SK-N-SH treated with all-trans-retinoic acid at 6 μM for 48 hours (cell line): ENCODE data around the gene PSMB5.

ENCODE experiments used
- ATAC-seq: fragments of 200-7000 bp; cut with Tn5 transposase; 3 replicates; pipeline ENCODE4 v1.9.1; 2020; ENCODE audit warnings: mild to moderate bottlenecking, moderate library complexity
- ARNTL ChIP-seq: fragments of 450-650 bp; formaldehyde crosslinking; IDR thresholded peaks from 2 replicates; pipeline ENCODE4 v1.5.0; 2020; ENCODE audit warnings: low read depth, mild to moderate bottlenecking, moderate library complexity, borderline replicate concordance
- BACH2 ChIP-seq: fragments of 250-450 bp; sonication (Bioruptor Pico); IDR thresholded peaks from 2 replicates; pipeline ENCODE4 v1.9.0; 2021; ENCODE audit warnings: mild to moderate bottlenecking, borderline replicate concordance
- CREB5 ChIP-seq: fragments of 250-450 bp; sonication (Bioruptor Pico); IDR thresholded peaks from 2 replicates; pipeline ENCODE4 v1.5.1; 2020; ENCODE audit warnings: low read depth, mild to moderate bottlenecking, moderate library complexity
- CSDC2 ChIP-seq: fragments of 250-450 bp; sonication (Bioruptor Pico); IDR thresholded peaks from 2 replicates; pipeline ENCODE4 v1.5.0; 2020; ENCODE audit warnings: mild to moderate bottlenecking, moderate library complexity
- CSRNP3 ChIP-seq: fragments of 250-450 bp; sonication (Bioruptor Pico); IDR thresholded peaks from 2 replicates; pipeline ENCODE4 v1.5.1; 2021; ENCODE audit warnings: mild to moderate bottlenecking, moderate library complexity
- ESRRG ChIP-seq: fragments of 250-450 bp; sonication (Bioruptor Pico); IDR thresholded peaks from 2 replicates; pipeline ENCODE4 v1.6.1; 2021; ENCODE audit warnings: mild to moderate bottlenecking
- GLIS3 ChIP-seq: fragments of 250-450 bp; sonication (Bioruptor Pico); IDR thresholded peaks from 2 replicates; pipeline ENCODE4 v1.5.0; 2020; ENCODE audit warnings: mild to moderate bottlenecking, moderate library complexity
- ISL1 ChIP-seq: fragments of 250-450 bp; sonication (Bioruptor Pico); IDR thresholded peaks from 2 replicates; pipeline ENCODE4 v2.1.2; 2022; ENCODE audit warnings: mild to moderate bottlenecking, moderate library complexity
- OSR1 ChIP-seq: fragments of 250-450 bp; sonication (Bioruptor Pico); IDR thresholded peaks from 2 replicates; pipeline ENCODE4 v1.8.0; 2022; ENCODE audit warnings: moderate library complexity, mild to moderate bottlenecking, inconsistent platforms
- PATZ1 ChIP-seq: fragments of 250-450 bp; sonication (Bioruptor Pico); IDR thresholded peaks from 2 replicates; pipeline ENCODE4 v1.8.0; 2020; ENCODE audit warnings: mild to moderate bottlenecking, moderate library complexity, borderline replicate concordance
- POU6F1 ChIP-seq: fragments of 250-450 bp; sonication (Bioruptor Pico); IDR thresholded peaks from 2 replicates; pipeline ENCODE4 v1.8.0; 2021; ENCODE audit warnings: low read depth, mild to moderate bottlenecking, moderate library complexity, borderline replicate concordance
- PPARA ChIP-seq: fragments of 250-450 bp; sonication (Bioruptor Pico); IDR thresholded peaks from 2 replicates; pipeline ENCODE4 v1.5.0; 2020; ENCODE audit warnings: mild to moderate bottlenecking, borderline replicate concordance
- RARB ChIP-seq: fragments of 250-450 bp; sonication (Bioruptor Pico); IDR thresholded peaks from 2 replicates; pipeline ENCODE4 v1.8.0; 2021; ENCODE audit warnings: mild to moderate bottlenecking, moderate library complexity
- SNAI2 ChIP-seq: fragments of 250-450 bp; sonication (Bioruptor Pico); IDR thresholded peaks from 2 replicates; pipeline ENCODE4 v1.5.0; 2020; ENCODE audit warnings: mild to moderate bottlenecking, moderate library complexity
- TCF4 ChIP-seq: fragments of 250-450 bp; sonication (Bioruptor Pico); IDR thresholded peaks from 2 replicates; pipeline ENCODE4 v1.8.0; 2021; ENCODE audit warnings: mild to moderate bottlenecking, moderate library complexity, borderline replicate concordance
- TOX ChIP-seq: fragments of 250-450 bp; sonication (Bioruptor Pico); IDR thresholded peaks from 2 replicates; pipeline ENCODE4 v1.8.0; 2021; ENCODE audit warnings: mild to moderate bottlenecking, moderate library complexity, borderline replicate concordance
- ZC3H10 ChIP-seq: fragments of 250-450 bp; sonication (Bioruptor Pico); IDR thresholded peaks from 2 replicates; pipeline ENCODE4 v1.5.1; 2021; ENCODE audit warnings: mild to moderate bottlenecking, moderate library complexity
- ZFP3 ChIP-seq: fragments of 250-450 bp; sonication (Bioruptor Pico); IDR thresholded peaks from 2 replicates; pipeline ENCODE4 v1.5.0; 2020; ENCODE audit warnings: mild to moderate bottlenecking, moderate library complexity
- ZFP30 ChIP-seq: fragments of 450-650 bp; formaldehyde crosslinking; IDR thresholded peaks from 2 replicates; pipeline ENCODE4 v1.5.0; 2022; ENCODE audit warnings: mild to moderate bottlenecking, moderate library complexity
- ZNF70 ChIP-seq: fragments of 450-650 bp; formaldehyde crosslinking; IDR thresholded peaks from 2 replicates; pipeline ENCODE4 v1.5.0; 2020; ENCODE audit warnings: mild to moderate bottlenecking, moderate library complexity
- ZNF8 ChIP-seq: fragments of 450-650 bp; formaldehyde crosslinking; IDR thresholded peaks from 2 replicates; pipeline ENCODE4 v1.5.0; 2020; ENCODE audit warnings: mild to moderate bottlenecking, moderate library complexity

PSMB5 gene

GRCh38 chr14:23049011-23049410 is 14.3 kb upstream of the PSMB5 start (continued):
- TF ChIP-seq PPARA (CRISPR knock-in tag) (no peak), ZNF70 (CRISPR knock-in tag) (no peak), GLIS3 (CRISPR knock-in tag) (no peak), ZFP3 (CRISPR knock-in tag) (no peak), OSR1 (CRISPR knock-in tag) (no peak), TCF4 (CRISPR knock-in tag) (no peak), SNAI2 (CRISPR knock-in tag) (no peak), CSRNP3 (CRISPR knock-in tag) (no peak), ISL1 (CRISPR knock-in tag) (no peak), ZFP30 (CRISPR knock-in tag) (no peak)

- TF ChIP-seq ZC3H10 (CRISPR knock-in tag) (no peak), OSR1 (CRISPR knock-in tag) (no peak), ARNTL (CRISPR knock-in tag) (no peak), CREB5 (CRISPR knock-in tag) (no peak), TOX (no peak), POU6F1 (no peak), CSDC2 (no peak), ESRRG (CRISPR knock-in tag) (no peak), BACH2 (CRISPR knock-in tag) (no peak), CSRNP3 (CRISPR knock-in tag) (no peak), GLIS3 (CRISPR knock-in tag) (no peak), TCF4 (CRISPR knock-in tag) (no peak), ISL1 (CRISPR knock-in tag) (no peak), ZFP3 (CRISPR knock-in tag) (no peak), RARB (no peak), ZFP30 (CRISPR knock-in tag) (no peak), PATZ1 (CRISPR knock-in tag) (no peak), PPARA (CRISPR knock-in tag) (no peak), ZNF8 (CRISPR knock-in tag) (no peak), SNAI2 (CRISPR knock-in tag) (no peak)
- no peak for ATAC-seq
These were observed 13.3 kb upstream of the PSMB5 start for GRCh38 chr14:23047751-23048693.

GRCh38 chr14:23047034-23047634 is 12.4 kb upstream of the PSMB5 start:
- peak; percentile 59 for ATAC-seq
- TF ChIP-seq ZNF70 (CRISPR knock-in tag) (no peak), ZC3H10 (CRISPR knock-in tag) (no peak), PPARA (CRISPR knock-in tag) (no peak), ARNTL (CRISPR knock-in tag) (no peak), OSR1 (CRISPR knock-in tag) (no peak), ZFP3 (CRISPR knock-in tag) (no peak), CREB5 (CRISPR knock-in tag) (no peak), PATZ1 (CRISPR knock-in tag) (no peak)
